ENCODE results near the gene OTULIN.

OTULIN gene

GRCh38 chr5:14664270-14665100 lies at the start of gene OTULIN:
Gene OTULIN, plus strand, starts transcription at chr5:14664718. Its CDS starts 108 bp downstream, at chr5:14664826.
- DNase-seq (ENCODE audit: low read depth, low spot score): peak; percentile 71

GRCh38 chr5:14615365-14615764 lies 49.2 kb upstream of the OTULIN start:
- DNase-seq (ENCODE audit: low read depth, low spot score): no peak

GRCh38 chr5:14617441-14617840 lies 47.1 kb upstream of the OTULIN start:
- no peak for DNase-seq (ENCODE audit: low read depth, low spot score)

GRCh38 chr5:14627270-14627669 lies 37.2 kb upstream of the OTULIN start:
- no peak for DNase-seq (ENCODE audit: low read depth, low spot score)

GRCh38 chr5:14628346-14628745 lies 36.2 kb upstream of the OTULIN start:
- peak; percentile 4 for DNase-seq (ENCODE audit: low read depth, low spot score)

GRCh38 chr5:14630671-14631070 lies 33.8 kb upstream of the OTULIN start:
- no peak for DNase-seq (ENCODE audit: low read depth, low spot score)

- DNase-seq (ENCODE audit: low read depth, low spot score): no peak
These were observed 28.9 kb upstream of the OTULIN start for GRCh38 chr5:14635656-14636055.

GRCh38 chr5:14640765-14641164 lies 23.8 kb upstream of the OTULIN start:
- no peak for DNase-seq (ENCODE audit: low read depth, low spot score)

- no peak for DNase-seq (ENCODE audit: low read depth, low spot score)
These were observed 19.8 kb upstream of the OTULIN start for GRCh38 chr5:14644623-14645237.

GRCh38 chr5:14650052-14650451 lies 14.5 kb upstream of the OTULIN start:
- no peak for DNase-seq (ENCODE audit: low read depth, low spot score)

GRCh38 chr5:14655146-14655741 lies 9.3 kb upstream of the OTULIN start:
- DNase-seq (ENCODE audit: low read depth, low spot score): no peak

GRCh38 chr5:14656898-14657297 lies 7.6 kb upstream of the OTULIN start:
- no peak for DNase-seq (ENCODE audit: low read depth, low spot score)

- DNase-seq (ENCODE audit: low read depth, low spot score): no peak
These were observed 4.5 kb upstream of the OTULIN start for GRCh38 chr5:14659821-14660607.

GRCh38 chr5:14660833-14661232 lies 3.7 kb upstream of the OTULIN start:
- DNase-seq (ENCODE audit: low read depth, low spot score): no peak

- DNase-seq (ENCODE audit: low read depth, low spot score): no peak
These were observed 1.7 kb upstream of the OTULIN start for GRCh38 chr5:14662721-14663260.

- DNase-seq (ENCODE audit: low read depth, low spot score): no peak
These were observed 716 bp upstream of the OTULIN start for GRCh38 chr5:14663734-14664269.

- DNase-seq (ENCODE audit: low read depth, low spot score): no peak
These were observed 744 bp downstream of the OTULIN start for GRCh38 chr5:14665101-14665822.

GRCh38 chr5:14665949-14666348 lies 1.4 kb downstream of the OTULIN start:
- DNase-seq (ENCODE audit: low read depth, low spot score): no peak

GRCh38 chr5:14666357-14666756 lies 1.8 kb downstream of the OTULIN start:
- DNase-seq (ENCODE audit: low read depth, low spot score): no peak

- DNase-seq (ENCODE audit: low read depth, low spot score): no peak
These were observed 2.8 kb downstream of the OTULIN start for GRCh38 chr5:14667290-14667689.

GRCh38 chr5:14667770-14668169 lies 3.3 kb downstream of the OTULIN start:
- no peak for DNase-seq (ENCODE audit: low read depth, low spot score)
